Caco-2 (cell line): ENCODE data around the gene REPS2. TPM values are rescaled to one million over a fixed set of nuclear protein-coding genes. Genes with fewer than 3 reads are reported as not detected.

Experiments used
- BruUV-seq: library from RNA; stranded (reverse); fragments of 400-500 nt; replicated peaks from 2 replicates; lab custom pipeline; 2021; lab: Mats Ljungman, UMichigan
- CTCF ChIA-PET: fragments of 300-600 bp; sonication (Branson Sonifier 250); formaldehyde crosslinking; loops from one replicate; lab custom pipeline; 2022; ENCODE audit warnings: antibody characterized with exemption; lab: Charles Lee
- POLR2A ChIA-PET: fragments of 300-600 bp; sonication (Branson Sonifier 250); formaldehyde crosslinking; loops from one replicate; lab custom pipeline; 2022; ENCODE audit warnings: antibody characterized with exemption; lab: Charles Lee
- DNase-seq, 2 experiments: peaks; one replicate each; pipeline versions ENCODE4 v3.0.0 to v3.0.0-alpha.2; 2020 to 2022
- H3K27me3 ChIP-seq: replicated peaks from 2 replicates; pipeline ENCODE4 v1.6.0; 2011; ENCODE audit warnings: low read length; ENCODE audit not compliant: control insufficient read depth, insufficient read depth
- H3K36me3 ChIP-seq: 2 replicates; pipeline ENCODE4 v1.5.1; 2011; ENCODE audit warnings: low read length; ENCODE audit not compliant: control insufficient read depth, insufficient read depth
- H3K4me1 ChIP-seq: fragments of 250-450 bp; sonication (Bioruptor Pico); 2 replicates; pipeline ENCODE4 v1.5.1; 2020; ENCODE audit warnings: mild to moderate bottlenecking
- H3K4me3 ChIP-seq: 2 replicates; pipeline ENCODE4 v1.5.1; 2011; ENCODE audit warnings: low read depth, mild to moderate bottlenecking, control low read depth, low read length
- H3K9me3 ChIP-seq: fragments of 250-450 bp; sonication (Bioruptor Pico); 2 replicates; pipeline ENCODE4 v1.5.1; 2020; ENCODE audit warnings: mild to moderate bottlenecking, moderate library complexity
- H3K27ac Mint-ChIP-seq: one replicate; pipeline ENCODE4 v1.8.0; 2022; ENCODE audit warnings: mixed read lengths; ENCODE audit not compliant: unreplicated experiment
- H3K27me3 Mint-ChIP-seq: one replicate; pipeline ENCODE4 v1.8.0; 2022; ENCODE audit warnings: mixed read lengths; ENCODE audit not compliant: insufficient read depth, unreplicated experiment
- H3K36me3 Mint-ChIP-seq: one replicate; pipeline ENCODE4 v1.8.0; 2022; ENCODE audit warnings: mild to moderate bottlenecking, mixed read lengths; ENCODE audit not compliant: insufficient read depth, unreplicated experiment
- H3K4me1 Mint-ChIP-seq: one replicate; pipeline ENCODE4 v1.8.0; 2022; ENCODE audit warnings: low read depth, mixed read lengths; ENCODE audit not compliant: unreplicated experiment
- H3K4me3 Mint-ChIP-seq: one replicate; pipeline ENCODE4 v1.8.0; 2022; ENCODE audit warnings: mild to moderate bottlenecking, moderate library complexity, mixed read lengths; ENCODE audit not compliant: unreplicated experiment
- H3K9me3 Mint-ChIP-seq: one replicate; pipeline ENCODE4 v1.8.0; 2022; ENCODE audit warnings: mixed read lengths; ENCODE audit not compliant: unreplicated experiment
- intact Hi-C: fragments of 100-400 bp; cut with micrococcal nuclease; formaldehyde crosslinking; loops from one replicate; pipeline ENCODE4 v1.10.0; 2022; ENCODE audit not compliant: unreplicated experiment
- total RNA-seq: library from RNA; stranded (reverse); gene quantifications from 2 replicates; pipeline ENCODE4 v1.2.3, GENCODE V29; 2022
- TF ChIP-seq, protein P1 (sequence below), 2 experiments: fragments of 200-600 bp in 1 of 2; IDR thresholded peaks; 1 replicate in 1 of 2; 2 replicates in 1 of 2; pipeline versions ENCODE4 v1.5.1 to v1.8.0; 2011 to 2022; ENCODE audit warnings: antibody characterized with exemption in 1 of 2, control low read depth in 1 of 2, inconsistent platforms in 1 of 2, low read depth in 1 of 2, low read length in 1 of 2, mild to moderate bottlenecking in 1 of 2, moderate library complexity in 1 of 2; ENCODE audit not compliant: insufficient read depth in 1 of 2, severe bottlenecking in 1 of 2, unreplicated experiment in 1 of 2

Gene REPS2
- total RNA-seq, 1 experiment from 2014 or later = 0.86 TPM

DNA sequence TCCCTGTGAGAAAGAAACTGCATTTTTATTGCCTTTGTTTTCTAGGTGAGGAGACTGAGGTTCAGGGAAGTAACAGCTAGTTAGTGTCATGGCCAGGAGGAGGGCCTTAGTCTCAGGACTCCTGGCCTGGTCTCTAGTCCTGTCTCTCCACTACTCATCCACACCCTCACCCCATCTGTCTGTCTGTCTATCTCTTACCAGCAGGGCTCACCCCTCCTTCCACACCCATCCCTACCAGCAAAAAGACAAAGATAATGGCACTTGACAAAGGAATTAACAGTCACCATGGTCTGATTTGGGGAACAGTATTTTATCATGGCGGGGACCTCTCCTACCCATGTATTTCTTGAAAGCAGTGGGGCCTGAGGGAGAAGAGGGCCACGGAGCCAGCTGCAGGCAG, 125.8 kb downstream of the REPS2 start:
- POLR2A ChIA-PET = no interaction called here
- no peaks in the 10 kb centered on the region for H3K9me3 Mint-ChIP-seq

GRCh38 chrX:17072721-17073230, 126.3 kb downstream of the REPS2 start:
- peaks cover 6% of the 10 kb centered on the region for H3K27me3 Mint-ChIP-seq
- no peaks in the 10 kb centered on the region for H3K36me3 ChIP-seq
- H3K4me3 Mint-ChIP-seq = no peak overlapping the region
- H3K4me1 Mint-ChIP-seq = no peaks in the 10 kb centered on the region
- ChIA-PET POLR2A (no interaction called here), CTCF (no interaction called here)
- no peaks in the 10 kb centered on the region for H3K9me3 Mint-ChIP-seq
- intact Hi-C loops = no loop called here
- no peaks in the 10 kb centered on the region for H3K4me1 ChIP-seq
- no peaks in the 10 kb centered on the region for H3K36me3 Mint-ChIP-seq
- no peak overlapping the region for H3K27ac Mint-ChIP-seq
- BruUV-seq = no TSS peak
- H3K27me3 ChIP-seq = no peaks in the 10 kb centered on the region
- TF ChIP-seq, protein P1, sequence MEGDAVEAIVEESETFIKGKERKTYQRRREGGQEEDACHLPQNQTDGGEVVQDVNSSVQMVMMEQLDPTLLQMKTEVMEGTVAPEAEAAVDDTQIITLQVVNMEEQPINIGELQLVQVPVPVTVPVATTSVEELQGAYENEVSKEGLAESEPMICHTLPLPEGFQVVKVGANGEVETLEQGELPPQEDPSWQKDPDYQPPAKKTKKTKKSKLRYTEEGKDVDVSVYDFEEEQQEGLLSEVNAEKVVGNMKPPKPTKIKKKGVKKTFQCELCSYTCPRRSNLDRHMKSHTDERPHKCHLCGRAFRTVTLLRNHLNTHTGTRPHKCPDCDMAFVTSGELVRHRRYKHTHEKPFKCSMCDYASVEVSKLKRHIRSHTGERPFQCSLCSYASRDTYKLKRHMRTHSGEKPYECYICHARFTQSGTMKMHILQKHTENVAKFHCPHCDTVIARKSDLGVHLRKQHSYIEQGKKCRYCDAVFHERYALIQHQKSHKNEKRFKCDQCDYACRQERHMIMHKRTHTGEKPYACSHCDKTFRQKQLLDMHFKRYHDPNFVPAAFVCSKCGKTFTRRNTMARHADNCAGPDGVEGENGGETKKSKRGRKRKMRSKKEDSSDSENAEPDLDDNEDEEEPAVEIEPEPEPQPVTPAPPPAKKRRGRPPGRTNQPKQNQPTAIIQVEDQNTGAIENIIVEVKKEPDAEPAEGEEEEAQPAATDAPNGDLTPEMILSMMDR (IDR thresholded peaks at IDR 0.05; ENCODE audit: insufficient read depth in 1 of 2, low read depth in 1 of 2, low read length in 1 of 2, severe bottlenecking in 1 of 2, unreplicated experiment in 1 of 2) = no peak
- no peaks in the 10 kb centered on the region for H3K9me3 ChIP-seq
- DNase-seq = no peak
- H3K4me3 ChIP-seq = no peak overlapping the region

More for the DNA sequence above, 125.8 kb downstream of the REPS2 start:
- no TSS peak for BruUV-seq
- H3K4me1 ChIP-seq = no peaks in the 10 kb centered on the region
- no peaks in the 10 kb centered on the region for H3K36me3 Mint-ChIP-seq
- peaks cover 4% of the 10 kb centered on the region for H3K27me3 Mint-ChIP-seq
- DNase-seq = no peak
- no peaks in the 10 kb centered on the region for H3K4me1 Mint-ChIP-seq
- no peaks in the 10 kb centered on the region for H3K27me3 ChIP-seq
- CTCF ChIA-PET = no interaction called here
- no peaks in the 10 kb centered on the region for H3K36me3 ChIP-seq
- H3K4me3 ChIP-seq = no peak overlapping the region
- TF ChIP-seq, protein P1 (IDR thresholded peaks at IDR 0.05; ENCODE audit: insufficient read depth in 1 of 2, low read depth in 1 of 2, low read length in 1 of 2, severe bottlenecking in 1 of 2, unreplicated experiment in 1 of 2) = no peak
- no peak overlapping the region for H3K4me3 Mint-ChIP-seq
- intact Hi-C loops = no loop called here
- no peak overlapping the region for H3K27ac Mint-ChIP-seq
- H3K9me3 ChIP-seq = no peaks in the 10 kb centered on the region

- TF ChIP-seq, protein P1 (IDR thresholded peaks at IDR 0.05; ENCODE audit: insufficient read depth in 1 of 2, low read depth in 1 of 2, low read length in 1 of 2, severe bottlenecking in 1 of 2, unreplicated experiment in 1 of 2) = no peak
- no peak for DNase-seq
- Histone ChIP-seq H3K36me3 (no peaks in the 10 kb centered on the region), H3K4me3 (no peak overlapping the region), H3K4me1 (no peaks in the 10 kb centered on the region), H3K9me3 (no peaks in the 10 kb centered on the region), H3K27me3 (no peaks in the 10 kb centered on the region)
- no peaks in the 10 kb centered on the region for H3K9me3 Mint-ChIP-seq
- no peak overlapping the region for H3K27ac Mint-ChIP-seq
- ChIA-PET CTCF (no interaction called here), POLR2A (no interaction called here)
- H3K27me3 Mint-ChIP-seq = peaks cover 6% of the 10 kb centered on the region
- no peak overlapping the region for H3K4me3 Mint-ChIP-seq
- H3K4me1 Mint-ChIP-seq = no peaks in the 10 kb centered on the region
- intact Hi-C loops = no loop called here
- H3K36me3 Mint-ChIP-seq = no peaks in the 10 kb centered on the region
- no TSS peak for BruUV-seq
These were observed 128.5 kb downstream of the REPS2 start for GRCh38 chrX:17075004-17075403.
